Lung (tissue), 12 donors: ENCODE results near the gene GJB1. TPM values are rescaled to one million over a fixed set of nuclear protein-coding genes. Genes with fewer than 3 reads are reported as not detected.
"Not testable (repeated sequence)": the region's sequence is repeated elsewhere in the genome, so short reads cannot be mapped to it uniquely, and the experiment has no call there.

ENCODE experiments used
- ATAC-seq: fragments of 200-7000 bp; cut with Tn5 transposase; one replicate; pipeline ENCODE4 v1.9.1; 2020; ENCODE audit warnings: moderate number of reproducible peaks; ENCODE audit not compliant: insufficient read depth, low FRiP score
- DNase-seq, 3 donors: peaks; one replicate each; pipeline ENCODE4 v3.0.0-alpha.2; 2013 to 2017
- H3K27ac ChIP-seq, 2 donors: one replicate each; pipeline ENCODE4 v1.5.1; 2013; ENCODE audit warnings: mild to moderate bottlenecking in 2 of 2, moderate library complexity in 2 of 2, control low read depth in 1 of 2, inconsistent platforms in 1 of 2, low read depth in 1 of 2, low read length in 1 of 2
- H3K27me3 ChIP-seq, 3 donors: one replicate each; pipeline ENCODE4 v1.5.1; 2013; ENCODE audit warnings: low read length in 2 of 3; ENCODE audit not compliant: control insufficient read depth in 3 of 3, insufficient read depth in 3 of 3
- H3K36me3 ChIP-seq, 4 donors: one replicate each; pipeline ENCODE4 v1.5.1; 2013; ENCODE audit warnings: low read length in 4 of 4, mild to moderate bottlenecking in 1 of 4, moderate library complexity in 1 of 4; ENCODE audit not compliant: control insufficient read depth in 4 of 4, insufficient read depth in 4 of 4
- H3K4me1 ChIP-seq, 5 donors: one replicate each; pipeline ENCODE4 v1.5.1; 2013; ENCODE audit warnings: low read length in 5 of 5, mild to moderate bottlenecking in 2 of 5, moderate library complexity in 1 of 5; ENCODE audit not compliant: control insufficient read depth in 5 of 5, insufficient read depth in 5 of 5
- H3K4me3 ChIP-seq: one replicate; pipeline ENCODE4 v1.5.1; 2013; ENCODE audit warnings: mild to moderate bottlenecking, control low read depth, moderate library complexity
- H3K9ac ChIP-seq, 2 donors: one replicate each; pipeline ENCODE4 v1.5.1; 2013; ENCODE audit warnings: low read length in 2 of 2, control low read depth in 1 of 2; ENCODE audit not compliant: insufficient read depth in 1 of 2
- H3K9me3 ChIP-seq, 4 donors: one replicate each; pipeline ENCODE4 v1.5.1; 2013; ENCODE audit warnings: low read length in 3 of 4, mild to moderate bottlenecking in 1 of 4, moderate library complexity in 1 of 4; ENCODE audit not compliant: control insufficient read depth in 4 of 4, insufficient read depth in 3 of 4
- CTCF ChIP-seq: IDR thresholded peaks from 2 replicates; pipeline ENCODE4 v1.5.1; 2012; ENCODE audit warnings: mild to moderate bottlenecking; ENCODE audit errors: control extremely low read depth, extremely low read depth
- WGBS, 2 donors: extraction: QIAGEN DNeasy Blood & Tissue Kit; methylation state at CpG; one replicate each; pipeline ENCODE4 v1.1.7; 2013; 5-methylcytosine and 5-hydroxymethylcytosine counted together
- polyA plus RNA-seq, 2 donors: library from polyadenylated mRNA; stranded (reverse); fragments of 200-250 nt; gene quantifications; one replicate each; pipeline ENCODE4 v1.2.1, GENCODE V29; 2013
- total RNA-seq, 2 donors: library from RNA; depleted of rRNA in 1 of 2; stranded (reverse); fragments of >200 nt in 1 of 2; gene quantifications; one replicate each; pipeline ENCODE4 v1.2.1, GENCODE V29; 2014 to 2021
- donor health status: control.
- donor health status: control.
- donor health status: Bipolar disorder and iron deficiency.
- donor health status: healthy.
- donor health status: DM: yes; HTN: yes; CAD: no.

GJB1 gene
- total and polyA plus RNA-seq, 4 donors: 0.42 to 3.7 (median 2.9) TPM; not detected in 1

- 87 to 95% methylated on average over 5 of the region's 5 CpGs for WGBS, 2 donors
Measured at GRCh38 chrX:71175531-71175930, 47.5 kb upstream of the GJB1 start.

GRCh38 chrX:71177327-71177726 lies 45.7 kb upstream of the GJB1 start:
- TF ChIP-seq CTCF: no peak
- no peak overlapping the region for H3K4me3 ChIP-seq
- H3K36me3 ChIP-seq: no peaks in the 10 kb centered on the region
- WGBS, 2 donors: 55 to 91% methylated on average over 3 of the region's 3 CpGs
- H3K9ac ChIP-seq: no peak overlapping the region
- no peaks in the 10 kb centered on the region for H3K9me3 ChIP-seq
- peaks cover 0 to under 1% (median 0%) of the 10 kb centered on the region in 5 donors for H3K4me1 ChIP-seq
- DNase-seq: no peak
- no peak overlapping the region for H3K27ac ChIP-seq
- no peaks in the 10 kb centered on the region for H3K27me3 ChIP-seq
- no peak for ATAC-seq

More at GRCh38 chrX:71175531-71175930, 47.5 kb upstream of the GJB1 start:
- TF ChIP-seq CTCF: no peak
- Histone ChIP-seq H3K27me3 (no peaks in the 10 kb centered on the region), H3K4me1 (peaks cover 0 to 4% (median 0%) of the 10 kb centered on the region in 5 donors), H3K4me3 (no peak overlapping the region), H3K36me3 (no peaks in the 10 kb centered on the region), H3K9me3 (no peaks in the 10 kb centered on the region), H3K9ac (no peak overlapping the region), H3K27ac (no peak overlapping the region)
- no peak for DNase-seq
- ATAC-seq: no peak

- Histone ChIP-seq H3K27me3 (no peaks in the 10 kb centered on the region), H3K9me3 (no peaks in the 10 kb centered on the region), H3K27ac (no peak overlapping the region), H3K4me3 (no peak overlapping the region), H3K4me1 (peaks cover 0 to 16% (median 6%) of the 10 kb centered on the region in 5 donors), H3K36me3 (no peaks in the 10 kb centered on the region), H3K9ac (no peak overlapping the region)
- TF ChIP-seq CTCF: peak; percentile 81
- ATAC-seq (no peak), DNase-seq (peak; percentile 68 to 87 (median 83))
- 2 to 6% methylated on average over 4 of the region's 4 CpGs for WGBS, 2 donors
Measured at GRCh38 chrX:71178908-71179307, 44.1 kb upstream of the GJB1 start.

GRCh38 chrX:71180579-71181265 lies 42.3 kb upstream of the GJB1 start:
- 82 to 87% methylated on average over 9 of the region's 9 CpGs for WGBS, 2 donors
- H3K27me3 ChIP-seq, H3K36me3 ChIP-seq, H3K9ac ChIP-seq, ATAC-seq, H3K27ac ChIP-seq, H3K9me3 ChIP-seq, H3K4me3 ChIP-seq, DNase-seq: not testable (repeated sequence)
- peaks cover 0 to 19% (median 7%) of the 10 kb centered on the region in 5 donors for H3K4me1 ChIP-seq
